ENCODE results near the gene PECR. TPM values are rescaled to one million over a fixed set of nuclear protein-coding genes. Genes with fewer than 3 reads are reported as not detected.

PECR gene
- total and polyA plus RNA-seq, 2 of the 13 experiments (the other 11 are each of a cell fraction or from before 2014, with no cell fraction given), result 151 to 153 TPM

DNA sequence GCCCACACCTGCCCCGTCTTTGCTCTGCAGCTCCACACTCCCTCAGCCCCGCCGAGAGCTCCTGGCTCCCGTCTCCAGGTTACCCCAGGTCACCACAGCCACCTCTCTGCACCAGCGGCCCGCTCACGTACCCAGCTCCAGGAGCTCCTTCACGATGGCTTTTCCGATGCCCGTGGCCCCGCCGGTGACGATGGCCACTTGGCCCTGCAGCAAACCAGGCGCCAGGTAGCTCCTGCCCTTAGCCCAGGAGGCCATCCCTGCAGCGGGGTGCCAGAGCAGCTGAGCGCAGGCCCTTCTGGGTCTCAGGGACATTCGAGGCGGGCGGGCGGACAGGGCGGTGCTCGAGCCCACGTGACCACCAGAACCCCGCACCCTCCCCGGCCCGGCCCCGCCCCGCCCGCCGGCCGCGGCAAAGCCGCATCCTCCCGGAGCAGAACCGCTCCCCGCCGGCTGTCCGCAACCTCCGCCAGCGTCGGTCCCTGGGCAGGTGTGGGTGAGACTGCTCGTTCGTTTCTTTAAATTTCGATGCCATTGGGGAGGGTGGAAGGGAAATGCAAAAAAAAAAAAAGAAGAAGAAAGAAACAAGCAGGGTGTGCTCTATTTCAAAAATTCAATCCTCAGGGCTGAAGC is at the start of gene PECR, which contains the start of gene TMEM169 (continued):
- peak; percentile 96; the same call in 1 of the 2 replicates for TF ChIP-seq NR0B2 (CRISPR knock-in tag; IDR thresholded peaks at IDR 0.05)
- peak; percentile 88; the same call in 1 of the 2 replicates for TF ChIP-seq ZNF232 (CRISPR knock-in tag; IDR thresholded peaks at IDR 0.05; ENCODE audit: borderline replicate concordance)
- TF ChIP-seq, protein P1, sequence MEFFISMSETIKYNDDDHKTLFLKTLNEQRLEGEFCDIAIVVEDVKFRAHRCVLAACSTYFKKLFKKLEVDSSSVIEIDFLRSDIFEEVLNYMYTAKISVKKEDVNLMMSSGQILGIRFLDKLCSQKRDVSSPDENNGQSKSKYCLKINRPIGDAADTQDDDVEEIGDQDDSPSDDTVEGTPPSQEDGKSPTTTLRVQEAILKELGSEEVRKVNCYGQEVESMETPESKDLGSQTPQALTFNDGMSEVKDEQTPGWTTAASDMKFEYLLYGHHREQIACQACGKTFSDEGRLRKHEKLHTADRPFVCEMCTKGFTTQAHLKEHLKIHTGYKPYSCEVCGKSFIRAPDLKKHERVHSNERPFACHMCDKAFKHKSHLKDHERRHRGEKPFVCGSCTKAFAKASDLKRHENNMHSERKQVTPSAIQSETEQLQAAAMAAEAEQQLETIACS (CRISPR knock-in tag; IDR thresholded peaks at IDR 0.05), result no peak
- peak; percentile 98 for TF ChIP-seq THRA (CRISPR knock-in tag; IDR thresholded peaks at IDR 0.05; ENCODE audit: borderline replicate concordance)
- TF ChIP-seq, protein P2, sequence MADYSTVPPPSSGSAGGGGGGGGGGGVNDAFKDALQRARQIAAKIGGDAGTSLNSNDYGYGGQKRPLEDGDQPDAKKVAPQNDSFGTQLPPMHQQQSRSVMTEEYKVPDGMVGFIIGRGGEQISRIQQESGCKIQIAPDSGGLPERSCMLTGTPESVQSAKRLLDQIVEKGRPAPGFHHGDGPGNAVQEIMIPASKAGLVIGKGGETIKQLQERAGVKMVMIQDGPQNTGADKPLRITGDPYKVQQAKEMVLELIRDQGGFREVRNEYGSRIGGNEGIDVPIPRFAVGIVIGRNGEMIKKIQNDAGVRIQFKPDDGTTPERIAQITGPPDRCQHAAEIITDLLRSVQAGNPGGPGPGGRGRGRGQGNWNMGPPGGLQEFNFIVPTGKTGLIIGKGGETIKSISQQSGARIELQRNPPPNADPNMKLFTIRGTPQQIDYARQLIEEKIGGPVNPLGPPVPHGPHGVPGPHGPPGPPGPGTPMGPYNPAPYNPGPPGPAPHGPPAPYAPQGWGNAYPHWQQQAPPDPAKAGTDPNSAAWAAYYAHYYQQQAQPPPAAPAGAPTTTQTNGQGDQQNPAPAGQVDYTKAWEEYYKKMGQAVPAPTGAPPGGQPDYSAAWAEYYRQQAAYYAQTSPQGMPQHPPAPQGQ (CRISPR knock-in tag; IDR thresholded peaks at IDR 0.05; ENCODE audit: borderline replicate concordance), result peak; percentile 92; the same call in 1 of the 2 replicates
- peak; percentile 90 for TF ChIP-seq IRF9 (CRISPR knock-in tag; IDR thresholded peaks at IDR 0.05; ENCODE audit: borderline replicate concordance)
- peak; percentile 98 for TF ChIP-seq ZNF501 (CRISPR knock-in tag; IDR thresholded peaks at IDR 0.05)
- TF ChIP-seq POGZ (CRISPR knock-in tag; IDR thresholded peaks at IDR 0.05), result peak; percentile 93
- no peak for TF ChIP-seq STAG1 (CRISPR knock-in tag; IDR thresholded peaks at IDR 0.05)
- peak; percentile 98 for TF ChIP-seq HNF1B (CRISPR knock-in tag; IDR thresholded peaks at IDR 0.05)
- no peak for TF ChIP-seq FOXK2 (IDR thresholded peaks at IDR 0.05)
- TF ChIP-seq ZSCAN22 (CRISPR knock-in tag; IDR thresholded peaks at IDR 0.05), result no peak; the same call in 1 of the 2 replicates
- TF ChIP-seq TBX2 (CRISPR knock-in tag; IDR thresholded peaks at IDR 0.05; ENCODE audit: borderline replicate concordance), result peak; percentile 97
- peak; percentile 36 for TF ChIP-seq ZEB1 (IDR thresholded peaks at IDR 0.05; ENCODE audit: insufficient replicate concordance, low read depth)
- peak; percentile 97 for TF ChIP-seq ZC3H13 (CRISPR knock-in tag; IDR thresholded peaks at IDR 0.05)
- TF ChIP-seq CTCF (CRISPR knock-in tag; IDR thresholded peaks at IDR 0.05), result peak; percentile 34
- TF ChIP-seq PPARG (CRISPR knock-in tag; conservative IDR thresholded peaks at IDR 0.05), result no peak; the same call in 1 of the 2 replicates
- TF ChIP-seq, protein P3, sequence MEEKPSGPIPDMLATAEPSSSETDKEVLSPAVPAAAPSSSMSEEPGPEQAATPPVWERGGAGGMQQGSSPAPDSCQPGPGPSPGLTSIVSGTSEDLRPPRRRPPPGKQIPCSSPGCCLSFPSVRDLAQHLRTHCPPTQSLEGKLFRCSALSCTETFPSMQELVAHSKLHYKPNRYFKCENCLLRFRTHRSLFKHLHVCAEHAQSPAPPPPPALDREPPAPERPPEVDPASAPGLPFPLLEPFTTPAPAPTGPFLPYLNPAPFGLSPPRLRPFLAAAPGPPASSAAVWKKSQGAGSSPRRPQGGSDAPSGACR (CRISPR knock-in tag; IDR thresholded peaks at IDR 0.05), result peak; percentile 90
